HFF-Myc (cell line): Measurements from ENCODE around the gene CYB5RL.

Source experiments
- DNase-seq: peaks from one replicate; pipeline ENCODE4 v3.0.0-alpha.2; 2011; ENCODE audit warnings: low read depth; ENCODE audit errors: extremely low read depth
- H3K4me3 ChIP-seq: replicated peaks from 2 replicates; pipeline ENCODE4 v1.5.1; 2011; ENCODE audit warnings: low read depth, mild to moderate bottlenecking, control low read depth, low read length
- CTCF ChIP-seq: IDR thresholded peaks from 2 replicates; pipeline ENCODE4 v1.5.1; 2012; ENCODE audit warnings: mild to moderate bottlenecking, low read depth, low read length, control low read depth; ENCODE audit errors: missing control alignments

CYB5RL gene

GRCh38 chr1:54199765-54200518, at the start of gene CYB5RL, which contains the start of gene MRPL37:
CYB5RL (minus strand) TSS chr1:54200030; CDS start chr1:54195616, 4,414 bp downstream.
MRPL37 (plus strand) TSS chr1:54200167; CDS start chr1:54200244, 77 bp downstream.
- peak; percentile 94 for DNase-seq
- TF ChIP-seq CTCF: no peak
- peak within 1 kb of the TSS; percentile 87 for H3K4me3 ChIP-seq

GRCh38 chr1:54248966-54249365, 49.1 kb upstream of the CYB5RL start:
- no peak overlapping the region for H3K4me3 ChIP-seq
- DNase-seq: no peak
- no peak for TF ChIP-seq CTCF

- no peak for DNase-seq
Measured at GRCh38 chr1:54247863-54248515, 48.2 kb upstream of the CYB5RL start.

GRCh38 chr1:54246116-54246721, 46.4 kb upstream of the CYB5RL start:
- DNase-seq: no peak
- H3K4me3 ChIP-seq: no peak overlapping the region
- no peak for TF ChIP-seq CTCF

More at GRCh38 chr1:54247863-54248515, 48.2 kb upstream of the CYB5RL start:
- TF ChIP-seq CTCF: no peak
- no peak overlapping the region for H3K4me3 ChIP-seq

GRCh38 chr1:54245501-54245900, 45.7 kb upstream of the CYB5RL start:
- no peak for TF ChIP-seq CTCF
- no peak for DNase-seq
- no peak overlapping the region for H3K4me3 ChIP-seq

GRCh38 chr1:54244655-54245054, 44.8 kb upstream of the CYB5RL start:
- no peak for DNase-seq
- no peak overlapping the region for H3K4me3 ChIP-seq
- TF ChIP-seq CTCF: no peak
